H9 (cell line): ENCODE measurements around the gene DKK3. TPM values are rescaled to one million over a fixed set of nuclear protein-coding genes. Genes with fewer than 3 reads are reported as not detected.

Experiments used
- DNase-seq: peaks from one replicate; pipeline ENCODE4 v3.0.0-alpha.2; 2017
- H2AFZ ChIP-seq: one replicate; pipeline ENCODE4 v1.6.1; 2013; ENCODE audit warnings: mild to moderate bottlenecking, low read length, control low read depth, moderate library complexity
- H2AK5ac ChIP-seq: 2 replicates; pipeline ENCODE4 v1.6.1; 2013; ENCODE audit warnings: low read length, control low read depth, mixed read lengths; ENCODE audit not compliant: insufficient read length
- H2BK120ac ChIP-seq: one replicate; pipeline ENCODE4 v1.6.1; 2013; ENCODE audit warnings: low read depth, mild to moderate bottlenecking, low read length, control low read depth, inconsistent platforms; ENCODE audit not compliant: poor library complexity, severe bottlenecking
- H2BK12ac ChIP-seq: 2 replicates; pipeline ENCODE4 v1.6.1; 2013; ENCODE audit warnings: low read length, control low read depth, mixed read lengths, low read depth; ENCODE audit not compliant: insufficient read length
- H2BK15ac ChIP-seq: 2 replicates; pipeline ENCODE4 v1.6.1; 2013; ENCODE audit warnings: low read depth, low read length, control low read depth
- H2BK20ac ChIP-seq: one replicate; pipeline ENCODE4 v1.6.1; 2013; ENCODE audit warnings: low read depth, mild to moderate bottlenecking, low read length, control low read depth, inconsistent platforms; ENCODE audit not compliant: poor library complexity, severe bottlenecking
- H2BK5ac ChIP-seq: 2 replicates; pipeline ENCODE4 v1.6.1; 2013; ENCODE audit warnings: low read length, control low read depth, mixed read lengths; ENCODE audit not compliant: insufficient read length
- H3K14ac ChIP-seq: 2 replicates; pipeline ENCODE4 v1.6.1; 2013; ENCODE audit warnings: low read length, control low read depth; ENCODE audit not compliant: insufficient read depth
- H3K18ac ChIP-seq: 2 replicates; pipeline ENCODE4 v1.6.1; 2013; ENCODE audit warnings: low read depth, mild to moderate bottlenecking, mixed read lengths, low read length, control low read depth; ENCODE audit not compliant: insufficient read length
- H3K23ac ChIP-seq: 2 replicates; pipeline ENCODE4 v1.6.1; 2013; ENCODE audit warnings: low read length, control low read depth, mixed read lengths, low read depth; ENCODE audit not compliant: insufficient read length
- H3K23me2 ChIP-seq: 2 replicates; pipeline ENCODE4 v1.6.1; 2013; ENCODE audit warnings: low read depth, mild to moderate bottlenecking, mixed read lengths, low read length, control low read depth; ENCODE audit not compliant: insufficient read length, poor library complexity, severe bottlenecking
- H3K27ac ChIP-seq: 2 replicates; pipeline ENCODE4 v1.5.1; 2013; ENCODE audit warnings: low read length, control low read depth, mixed read lengths, low read depth; ENCODE audit not compliant: insufficient read length
- H3K27me3 ChIP-seq: 2 replicates; pipeline ENCODE4 v1.6.1; 2013; ENCODE audit warnings: low read length, control low read depth, inconsistent platforms; ENCODE audit not compliant: insufficient read depth
- H3K4ac ChIP-seq: 2 replicates; pipeline ENCODE4 v1.6.1; 2013; ENCODE audit warnings: low read depth, mild to moderate bottlenecking, control low read depth, inconsistent platforms, low read length, moderate library complexity
- H3K4me1 ChIP-seq: 2 replicates; pipeline ENCODE4 v1.6.1; 2013; ENCODE audit warnings: low read length, control low read depth, inconsistent platforms; ENCODE audit not compliant: insufficient read depth
- H3K4me2 ChIP-seq: 2 replicates; pipeline ENCODE4 v1.6.1; 2013; ENCODE audit warnings: low read length, control low read depth, mixed read lengths; ENCODE audit not compliant: insufficient read length, insufficient read depth
- H3K56ac ChIP-seq: 2 replicates; pipeline ENCODE4 v1.6.1; 2013; ENCODE audit warnings: low read depth, mild to moderate bottlenecking, mixed read lengths, low read length, control low read depth; ENCODE audit not compliant: insufficient read length
- H3K79me1 ChIP-seq: 2 replicates; pipeline ENCODE4 v1.6.1; 2013; ENCODE audit warnings: low read depth, mild to moderate bottlenecking, moderate library complexity, low read length, control low read depth, inconsistent platforms; ENCODE audit not compliant: insufficient read depth, poor library complexity, severe bottlenecking
- H3K79me2 ChIP-seq: 2 replicates; pipeline ENCODE4 v1.6.1; 2013; ENCODE audit warnings: low read length, control low read depth, inconsistent platforms; ENCODE audit not compliant: insufficient read depth
- H3K9ac ChIP-seq: 2 replicates; pipeline ENCODE4 v1.6.1; 2013; ENCODE audit warnings: low read length, control low read depth, mixed read lengths; ENCODE audit not compliant: insufficient read length; ENCODE audit errors: extremely low read depth
- H3K9me3 ChIP-seq: one replicate; pipeline ENCODE4 v1.6.1; 2013; ENCODE audit warnings: low read depth, low read length, inconsistent platforms; ENCODE audit not compliant: control insufficient read depth
- H3T11ph ChIP-seq: one replicate; pipeline ENCODE4 v1.6.1; 2013; ENCODE audit warnings: mild to moderate bottlenecking, low read length, control low read depth, inconsistent platforms
- H4K20me1 ChIP-seq: one replicate; pipeline ENCODE4 v1.6.1; 2013; ENCODE audit not compliant: control insufficient read depth, insufficient read length, insufficient read depth
- H4K5ac ChIP-seq: 2 replicates; pipeline ENCODE4 v1.6.1; 2013; ENCODE audit warnings: low read depth, mild to moderate bottlenecking, mixed read lengths, low read length, control low read depth; ENCODE audit not compliant: insufficient read length
- H4K8ac ChIP-seq: replicated peaks from 2 replicates; pipeline ENCODE4 v1.6.1; 2013; ENCODE audit warnings: low read length, control low read depth, mixed read lengths, low read depth; ENCODE audit not compliant: insufficient read length
- H4K91ac ChIP-seq: 2 replicates; pipeline ENCODE4 v1.6.1; 2013; ENCODE audit warnings: low read depth, mild to moderate bottlenecking, moderate library complexity, mixed read lengths, low read length, control low read depth; ENCODE audit not compliant: insufficient read length
- H3K27ac Mint-ChIP-seq, 3 experiments: 2 replicates in 2 of 3; 3 replicates in 1 of 3; pipeline ENCODE4 v1.8.0; 2020 to 2021; ENCODE audit warnings: mixed read lengths in 3 of 3, mild to moderate bottlenecking in 1 of 3, moderate library complexity in 1 of 3
- H3K27me3 Mint-ChIP-seq: 2 replicates; pipeline ENCODE4 v1.8.0; 2021; ENCODE audit warnings: low read depth, mild to moderate bottlenecking, moderate library complexity, mixed read lengths
- H3K36me3 Mint-ChIP-seq, 3 experiments: 2 replicates in 2 of 3; 3 replicates in 1 of 3; pipeline ENCODE4 v1.8.0; 2020 to 2021; ENCODE audit warnings: low read depth in 3 of 3, mixed read lengths in 3 of 3; ENCODE audit not compliant: insufficient read depth in 1 of 3
- H3K4me1 Mint-ChIP-seq, 2 experiments: 2 replicates each; pipeline ENCODE4 v1.8.0; 2020; ENCODE audit warnings: mixed read lengths in 2 of 2
- H3K4me3 Mint-ChIP-seq, 2 experiments: 2 replicates in 1 of 2; 3 replicates in 1 of 2; pipeline ENCODE4 v1.8.0; 2020 to 2021; ENCODE audit warnings: mild to moderate bottlenecking in 2 of 2, mixed read lengths in 2 of 2, moderate library complexity in 1 of 2
- H3K9me3 Mint-ChIP-seq, 2 experiments: 2 replicates in 1 of 2; 3 replicates in 1 of 2; pipeline ENCODE4 v1.8.0; 2020; ENCODE audit warnings: mild to moderate bottlenecking in 2 of 2, mixed read lengths in 2 of 2, moderate library complexity in 1 of 2
- CTCF ChIP-seq: fragments of 200-600 bp; sonication (generic); conservative IDR thresholded peaks from 3 replicates; pipeline ENCODE4 v1.8.0; 2021; ENCODE audit warnings: antibody characterized with exemption, mild to moderate bottlenecking
- WGBS: extraction: QIAGEN DNeasy Blood & Tissue Kit; methylation state at CpG from one replicate; pipeline ENCODE4 v1.1.7; 2013; ENCODE audit warnings: missing lambda C conversion rate, low lambda C conversion rate, mixed read lengths; ENCODE audit not compliant: insufficient read length; ENCODE audit errors: extremely low coverage; 5-methylcytosine and 5-hydroxymethylcytosine counted together
- total RNA-seq: library from RNA; stranded (reverse); gene quantifications from 2 replicates; pipeline ENCODE4 v1.2.1, GENCODE V29; 2021

DKK3 gene
- total RNA-seq, 1 experiment from 2014 or later: 17.1 TPM

- Histone ChIP-seq H3K9ac (no peak overlapping the region), H2BK5ac (no peak overlapping the region), H3K9me3 (no peaks in the 10 kb centered on the region), H3K4me2 (no peak overlapping the region), H3K23ac (no peak overlapping the region), H3T11ph (no peak overlapping the region), H4K20me1 (no peaks in the 10 kb centered on the region), H4K5ac (no peak overlapping the region), H3K4ac (no peak overlapping the region), H4K91ac (no peak overlapping the region), H2BK12ac (no peak overlapping the region), H2BK15ac (no peak overlapping the region), H3K27ac (no peak overlapping the region), H3K23me2 (no peaks in the 10 kb centered on the region), H2AFZ (no peak overlapping the region), H3K56ac (no peak overlapping the region), H3K79me2 (no peaks in the 10 kb centered on the region), H2BK120ac (no peak overlapping the region), H3K79me1 (no peaks in the 10 kb centered on the region), H3K14ac (no peak overlapping the region), H3K4me1 (no peaks in the 10 kb centered on the region), H2AK5ac (no peak overlapping the region), H4K8ac (no peak overlapping the region), H3K18ac (no peak overlapping the region), H3K27me3 (no peaks in the 10 kb centered on the region), H2BK20ac (no peak overlapping the region)
- no CpG with 5 or more reads among the region's 6 CpGs for WGBS
- Mint-ChIP-seq H3K4me1 (peaks cover 12 to 14% of the 10 kb centered on the region in 2 experiments), H3K27me3 (peaks cover 3% of the 10 kb centered on the region; the same call in 1 of the 2 replicates), H3K9me3 (peaks cover 0 to 6% of the 10 kb centered on the region in 2 experiments; a peak in 2 of 5 replicates), H3K4me3 (no peak overlapping the region), H3K27ac (no peak overlapping the region), H3K36me3 (peaks cover 0 to 5% (median 0%) of the 10 kb centered on the region in 3 experiments; a peak in 1 of 7 replicates)
- DNase-seq: no peak
- TF ChIP-seq CTCF: no peak
Measured at GRCh38 chr11:12051287-12051662, 42.8 kb upstream of the DKK3 start.
